GM12874 (cell line): ENCODE results near the gene UBE2E2.

Experiments used
- CTCF ChIP-seq: IDR thresholded peaks from 2 replicates; pipeline ENCODE4 v1.5.1; 2011; ENCODE audit warnings: low read depth, mild to moderate bottlenecking, control low read depth, low read length, moderate library complexity; ENCODE audit not compliant: insufficient read depth

The UBE2E2 gene

DNA sequence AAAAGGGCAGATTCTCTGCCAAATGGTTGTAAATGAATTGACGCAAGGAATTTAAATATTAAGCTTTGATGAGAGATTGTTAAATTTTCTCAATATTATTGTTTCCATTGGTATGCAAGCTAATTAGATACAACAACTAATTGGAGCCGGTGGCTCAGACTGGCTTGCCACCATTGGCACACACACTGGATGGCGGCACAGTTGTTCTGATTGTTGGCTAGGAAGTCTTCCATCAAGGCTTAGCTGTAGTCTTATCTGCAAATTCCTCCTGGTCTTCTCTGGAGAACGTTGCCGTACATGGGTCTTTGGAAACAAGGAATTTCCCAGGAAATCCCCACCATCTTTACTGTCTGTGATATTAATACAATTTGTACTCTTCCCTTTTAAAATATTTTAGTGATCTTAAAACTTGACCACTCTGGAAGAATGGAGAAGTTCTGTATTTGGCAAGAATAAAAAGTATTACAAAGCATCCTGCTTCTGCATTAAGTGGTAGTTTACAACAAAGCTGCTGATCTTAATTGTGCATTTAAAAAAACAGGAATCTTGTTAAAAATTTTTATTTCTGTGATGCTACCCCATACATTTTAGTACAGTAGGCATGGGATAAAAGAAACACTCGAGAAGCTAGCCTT is 126.5 kb downstream of the UBE2E2 start:
- TF ChIP-seq CTCF: no peak

DNA sequence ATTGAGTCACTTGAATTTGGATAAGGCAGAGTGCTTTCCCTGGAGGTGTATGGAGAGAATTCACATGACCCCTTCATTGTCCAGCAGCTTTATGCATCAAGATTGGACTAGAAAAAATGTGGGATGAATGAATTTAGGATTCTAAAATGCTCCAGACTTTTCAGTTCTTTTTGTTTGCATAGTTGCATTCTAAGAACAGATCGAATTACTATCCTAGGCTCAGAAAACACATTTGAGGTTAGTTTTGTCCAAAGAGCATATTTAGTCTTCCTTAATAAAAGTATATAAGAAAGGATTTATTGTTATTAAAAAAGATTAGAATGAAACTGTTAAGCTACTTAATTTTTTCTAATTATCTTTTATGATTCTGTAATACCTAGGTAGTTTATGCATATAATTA is 127.4 kb downstream of the UBE2E2 start:
- no peak for TF ChIP-seq CTCF

DNA sequence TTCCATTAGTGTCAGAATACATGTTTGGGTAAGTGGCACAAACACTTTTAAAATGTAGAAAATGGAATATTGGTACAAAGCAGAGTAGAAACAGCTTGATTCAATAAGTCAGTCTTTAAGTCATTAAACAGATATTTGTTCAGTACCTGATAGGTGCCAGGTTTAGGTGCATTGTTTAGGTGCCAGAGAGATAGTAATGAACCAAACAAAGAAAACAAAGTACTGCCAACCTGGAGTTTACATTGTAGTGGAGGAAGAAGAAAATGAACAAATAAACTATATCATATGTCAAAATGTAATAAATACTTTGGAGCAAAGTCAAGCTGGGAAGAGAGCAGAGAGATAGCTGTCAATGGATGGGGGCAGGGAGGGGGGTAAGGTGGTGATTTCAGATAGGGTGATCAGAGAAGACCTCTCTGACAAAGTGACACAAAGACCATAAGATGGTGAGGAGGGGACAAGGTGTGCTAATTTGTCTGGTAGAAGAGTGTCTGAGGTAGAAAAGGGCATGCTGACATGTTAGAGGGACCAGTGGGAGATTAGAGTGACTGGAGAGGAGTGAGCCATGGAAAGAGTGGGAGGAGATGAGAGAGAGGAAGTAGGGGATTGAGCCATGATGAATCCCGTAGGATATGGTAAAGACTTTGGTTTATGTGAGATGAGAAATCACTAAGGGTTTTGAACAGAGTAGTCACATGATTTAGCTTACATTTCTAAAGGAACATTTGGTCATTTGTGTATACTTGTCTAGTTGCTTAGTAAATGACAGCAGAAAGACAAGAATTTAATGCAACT is 128.2 kb downstream of the UBE2E2 start:
- no peak for TF ChIP-seq CTCF

- no peak for TF ChIP-seq CTCF
Measured at GRCh38 chr3:23333633-23334032, 130.5 kb downstream of the UBE2E2 start.

DNA sequence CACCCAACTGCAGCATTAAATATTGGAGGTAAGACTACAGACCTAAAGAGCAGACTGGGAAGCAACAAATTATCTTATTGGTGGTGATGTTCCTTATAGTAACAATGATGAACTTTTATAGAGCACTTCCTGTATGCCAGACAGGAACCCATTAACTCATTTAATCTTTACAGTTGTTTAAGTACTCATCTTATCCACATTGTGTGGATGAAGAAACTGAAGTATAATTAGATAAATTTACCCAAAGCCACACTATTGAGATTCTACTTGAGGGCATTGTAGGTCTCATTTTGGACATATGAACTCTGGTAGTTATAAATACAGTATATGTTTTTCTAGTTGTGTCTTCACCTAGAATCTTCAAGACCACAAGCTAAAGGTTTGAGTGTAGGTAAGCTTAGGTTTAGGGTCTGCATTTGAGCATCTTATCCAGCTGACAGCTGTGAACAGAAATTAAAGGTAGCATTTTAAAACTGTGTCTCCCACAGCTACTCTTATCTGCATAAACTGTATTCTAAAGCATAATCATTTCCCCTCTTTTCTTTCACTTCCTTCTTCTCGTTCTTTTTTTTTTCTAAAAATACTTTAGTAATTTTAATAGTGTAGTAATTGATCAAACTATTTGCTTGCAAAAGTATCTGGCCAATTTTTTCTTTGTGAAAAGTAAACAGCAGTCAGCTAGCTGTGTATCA is 138.2 kb downstream of the UBE2E2 start:
- TF ChIP-seq CTCF: no peak

GRCh38 chr3:23342343-23342742 is 139.2 kb downstream of the UBE2E2 start:
- no peak for TF ChIP-seq CTCF

- TF ChIP-seq CTCF: no peak
Measured at GRCh38 chr3:23343509-23343908, 140.4 kb downstream of the UBE2E2 start.
